LNCAP (cell line): ENCODE measurements around the gene DYNC2I2.

Experiments
- TF ChIP-seq, protein P1 (sequence below): fragments of 450-650 bp; IDR thresholded peaks from 2 replicates; pipeline ENCODE4 v1.5.1; 2017; ENCODE audit warnings: mild to moderate bottlenecking

Gene DYNC2I2

DNA sequence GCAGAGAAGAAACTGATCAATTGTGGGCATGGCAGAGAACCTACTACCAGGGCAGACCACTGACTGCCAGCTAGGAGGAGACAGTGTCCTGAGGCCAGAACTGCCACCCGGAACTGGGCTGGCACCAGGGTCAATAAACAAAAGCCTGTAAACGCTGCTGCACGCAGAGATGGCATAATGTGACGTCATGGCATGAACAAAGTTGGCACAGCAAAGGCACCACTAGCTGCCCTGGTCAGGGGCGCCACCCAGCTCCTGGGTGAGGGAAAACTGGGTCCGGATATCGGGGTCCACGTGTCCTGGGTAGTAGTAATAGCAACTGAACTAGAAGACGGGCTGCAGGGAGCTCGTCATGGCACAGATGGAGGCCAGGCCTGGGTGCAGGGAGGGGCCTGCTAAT, 32.1 kb downstream of the DYNC2I2 start:
- TF ChIP-seq, protein P1, sequence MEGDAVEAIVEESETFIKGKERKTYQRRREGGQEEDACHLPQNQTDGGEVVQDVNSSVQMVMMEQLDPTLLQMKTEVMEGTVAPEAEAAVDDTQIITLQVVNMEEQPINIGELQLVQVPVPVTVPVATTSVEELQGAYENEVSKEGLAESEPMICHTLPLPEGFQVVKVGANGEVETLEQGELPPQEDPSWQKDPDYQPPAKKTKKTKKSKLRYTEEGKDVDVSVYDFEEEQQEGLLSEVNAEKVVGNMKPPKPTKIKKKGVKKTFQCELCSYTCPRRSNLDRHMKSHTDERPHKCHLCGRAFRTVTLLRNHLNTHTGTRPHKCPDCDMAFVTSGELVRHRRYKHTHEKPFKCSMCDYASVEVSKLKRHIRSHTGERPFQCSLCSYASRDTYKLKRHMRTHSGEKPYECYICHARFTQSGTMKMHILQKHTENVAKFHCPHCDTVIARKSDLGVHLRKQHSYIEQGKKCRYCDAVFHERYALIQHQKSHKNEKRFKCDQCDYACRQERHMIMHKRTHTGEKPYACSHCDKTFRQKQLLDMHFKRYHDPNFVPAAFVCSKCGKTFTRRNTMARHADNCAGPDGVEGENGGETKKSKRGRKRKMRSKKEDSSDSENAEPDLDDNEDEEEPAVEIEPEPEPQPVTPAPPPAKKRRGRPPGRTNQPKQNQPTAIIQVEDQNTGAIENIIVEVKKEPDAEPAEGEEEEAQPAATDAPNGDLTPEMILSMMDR: no peak; the same call in 1 of the 2 replicates

DNA sequence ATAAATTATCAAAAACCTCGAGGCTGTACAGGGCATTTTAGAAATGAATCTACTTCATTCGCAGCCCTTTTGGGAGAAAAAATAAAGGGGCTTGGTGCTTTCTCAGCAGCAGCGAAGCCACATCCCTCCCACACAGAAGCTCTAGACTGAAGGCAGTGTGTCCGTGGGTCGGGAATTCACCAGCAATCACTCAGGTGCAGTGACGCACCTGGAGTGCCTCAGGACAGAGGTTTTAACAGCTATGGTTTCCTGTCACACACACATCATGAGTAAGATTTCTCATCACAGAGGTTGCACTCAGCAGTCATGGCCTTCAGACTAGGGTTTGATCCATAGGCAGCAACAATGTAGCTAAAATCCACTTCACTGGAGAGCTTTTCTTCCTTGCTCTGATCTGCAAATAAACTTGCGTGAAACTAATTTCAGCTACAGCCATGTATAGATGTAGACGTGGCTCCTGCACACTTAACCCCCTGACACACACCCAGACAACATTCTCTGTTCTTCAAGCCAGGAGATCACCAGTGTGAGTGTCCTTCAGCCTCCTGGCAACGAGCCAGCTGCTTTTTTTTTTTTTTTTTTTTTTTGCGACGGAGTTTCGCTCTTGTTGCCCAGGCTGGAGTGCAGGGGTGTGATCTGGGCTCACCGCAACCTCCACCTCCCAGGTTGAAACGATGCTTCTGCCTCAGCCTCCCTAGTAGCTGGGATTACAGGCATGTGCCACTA, 34.8 kb downstream of the DYNC2I2 start:
- TF ChIP-seq, protein P1: no peak

DNA sequence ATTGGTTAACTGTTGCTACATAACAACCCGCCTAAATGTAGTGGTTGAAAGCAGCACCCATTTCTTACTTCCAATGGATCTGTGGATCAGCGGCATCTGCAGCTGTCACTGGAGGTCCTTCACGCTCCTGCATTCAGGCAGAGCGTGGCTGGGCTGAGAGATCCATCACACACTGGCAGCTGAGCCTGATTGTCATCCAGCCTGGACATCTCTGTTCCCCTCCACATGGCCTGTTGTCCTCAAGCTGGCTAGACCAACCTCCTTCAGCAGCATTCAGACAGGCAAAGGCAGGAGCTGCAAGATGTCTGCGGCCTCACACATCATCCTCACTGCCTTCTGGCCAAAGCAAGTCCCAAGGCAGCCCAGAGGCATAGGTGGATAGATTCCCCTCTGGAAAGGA, 36.9 kb downstream of the DYNC2I2 start:
- TF ChIP-seq, protein P1: no peak

DNA sequence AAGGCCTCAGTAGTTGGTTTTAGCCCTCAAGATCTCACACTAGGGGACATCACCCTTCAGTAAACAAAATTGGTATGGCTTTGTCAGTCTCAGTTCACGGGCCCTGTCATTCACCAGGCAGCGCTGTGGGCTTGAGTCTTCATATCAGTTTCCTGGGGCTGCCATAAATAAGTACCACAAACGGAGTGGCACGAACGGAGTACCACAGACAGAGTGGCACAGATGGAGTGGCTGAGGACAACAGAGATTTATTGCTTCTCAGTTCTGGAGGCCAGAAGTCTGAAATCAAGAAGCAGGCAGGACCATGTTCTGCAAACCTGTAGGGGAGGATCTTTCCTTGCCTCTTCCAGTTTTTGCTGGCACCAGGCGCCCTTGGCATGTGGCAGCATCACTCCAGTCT, 37.5 kb downstream of the DYNC2I2 start:
- TF ChIP-seq, protein P1: no peak

DNA sequence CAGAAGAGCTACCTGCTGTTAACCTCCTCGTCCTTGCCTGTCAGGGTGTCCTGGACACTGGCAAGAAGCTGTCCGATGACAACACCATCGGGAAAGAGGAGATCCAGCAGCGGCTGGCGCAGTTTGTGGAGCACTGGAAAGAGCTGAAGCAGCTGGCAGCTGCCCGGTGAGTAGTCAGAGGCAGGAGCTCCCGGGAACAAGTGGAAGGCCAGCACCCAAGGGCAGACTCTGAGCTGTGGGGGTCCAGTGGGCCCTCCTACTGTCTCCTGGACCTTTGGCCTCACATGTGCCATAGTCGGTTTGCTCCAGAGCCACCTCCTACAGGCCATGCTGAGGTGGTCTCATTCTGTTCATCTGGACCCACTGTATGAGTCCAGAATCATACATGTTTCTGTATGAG, 38.7 kb downstream of the DYNC2I2 start:
- TF ChIP-seq, protein P1: no peak

DNA sequence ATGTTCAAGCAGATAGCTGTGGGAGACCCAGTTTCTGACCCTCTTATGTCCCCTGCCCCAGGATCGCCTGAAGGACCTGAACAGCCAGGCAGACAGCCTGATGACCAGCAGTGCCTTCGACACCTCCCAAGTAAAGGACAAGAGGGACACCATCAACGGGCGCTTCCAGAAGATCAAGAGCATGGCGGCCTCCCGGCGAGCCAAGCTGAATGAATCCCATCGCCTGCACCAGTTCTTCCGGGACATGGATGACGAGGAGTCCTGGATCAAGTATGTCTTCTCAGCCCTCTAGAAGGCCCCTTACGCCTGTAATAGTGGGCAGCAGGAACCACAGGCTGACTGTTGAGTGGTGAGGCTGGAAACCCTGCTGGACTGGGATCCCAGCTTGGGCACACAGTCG, 41.1 kb downstream of the DYNC2I2 start:
- TF ChIP-seq, protein P1: no peak

DNA sequence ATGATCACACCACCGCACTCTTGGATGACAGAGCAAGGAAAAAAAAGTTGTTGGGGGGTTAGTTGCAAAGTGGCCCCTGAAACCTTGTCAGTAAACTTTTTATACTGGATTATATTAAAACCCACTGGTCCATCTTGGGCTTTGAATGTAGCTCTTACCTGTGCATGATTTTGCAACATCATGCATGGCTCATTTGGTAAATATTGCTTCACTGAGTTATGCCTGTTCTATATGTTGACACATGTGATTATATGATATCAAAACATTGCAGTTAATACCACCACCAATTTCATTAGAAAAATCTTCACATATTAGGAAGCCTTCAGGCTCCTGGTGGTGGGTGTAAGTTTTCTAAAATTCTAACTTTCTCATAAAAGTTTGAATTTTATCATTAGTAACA, 41.9 kb downstream of the DYNC2I2 start:
- TF ChIP-seq, protein P1: no peak
